AG04450 (cell line): Measurements from ENCODE around the gene VCL. TPM values are rescaled to one million over a fixed set of nuclear protein-coding genes. Genes with fewer than 3 reads are reported as not detected.
"Not testable (repeated sequence)": the region's sequence is repeated elsewhere in the genome, so short reads cannot be mapped to it uniquely, and the experiment has no call there.

ENCODE experiments used
- CTCF ChIA-PET: fragments of 300-600, 350-600 bp; formaldehyde crosslinking; extraction: SDS; loops from one replicate; lab custom pipeline; 2022; ENCODE audit warnings: antibody characterized with exemption, inconsistent platforms; lab: Charles Lee
- POLR2A ChIA-PET: fragments of 350-600 bp; formaldehyde crosslinking; extraction: SDS; loops from one replicate; lab custom pipeline; 2021; ENCODE audit warnings: antibody characterized with exemption, inconsistent platforms; lab: Yijun Ruan, JAX
- DNase-seq: peaks from one replicate; pipeline ENCODE4 v3.0.0-alpha.2; 2011; ENCODE audit warnings: low read depth, low spot score
- H3K27ac ChIP-seq: one replicate; pipeline ENCODE4 v1.5.1; 2012; ENCODE audit warnings: low read depth, low read length, control low read depth
- H3K27me3 ChIP-seq: one replicate; pipeline ENCODE4 v1.6.0; 2012; ENCODE audit warnings: low read length; ENCODE audit not compliant: control insufficient read depth, insufficient read depth
- H3K4me3 ChIP-seq: 2 replicates; pipeline ENCODE4 v1.5.1; 2011; ENCODE audit warnings: mild to moderate bottlenecking, low read depth, low read length, control low read depth
- H3K9me3 ChIP-seq: 2 replicates; pipeline ENCODE4 v1.5.1; 2012; ENCODE audit warnings: low read length; ENCODE audit not compliant: control insufficient read depth, insufficient read depth
- polyA plus RNA-seq: library from polyadenylated mRNA; depleted of rRNA; stranded (reverse); fragments of >200 nt; gene quantifications from 2 replicates; pipeline ENCODE4 v1.2.3, GENCODE V29; 2011
- TF ChIP-seq, protein P1 (sequence below): IDR thresholded peaks from 2 replicates; pipeline ENCODE4 v1.5.1; 2011; ENCODE audit warnings: low read depth, low read length, control low read depth, inconsistent platforms

Gene VCL
- polyA plus RNA-seq, 1 experiment = 313 TPM

DNA sequence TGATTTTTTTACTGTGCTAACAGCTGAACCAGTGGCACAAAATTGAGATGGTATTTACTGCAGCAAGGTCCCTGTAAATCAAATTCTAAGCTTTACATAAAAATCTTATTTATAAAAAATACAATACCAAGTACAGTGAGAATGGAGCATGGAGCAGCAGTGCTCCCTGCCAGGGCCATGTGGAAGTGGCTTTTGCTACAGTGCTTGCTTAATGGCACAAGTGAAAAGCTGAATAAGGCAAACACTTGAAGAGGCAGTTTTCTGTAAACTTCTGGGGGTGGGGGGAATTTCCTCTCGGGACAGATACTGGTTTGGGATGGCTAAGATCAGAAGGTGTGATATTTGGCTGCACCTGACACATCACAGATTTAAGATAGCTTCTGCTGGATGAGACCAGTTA lies 125.2 kb downstream of the VCL start:
- H3K27ac ChIP-seq = no peak overlapping the region
- POLR2A ChIA-PET = no interaction called here
- no peak for DNase-seq

DNA sequence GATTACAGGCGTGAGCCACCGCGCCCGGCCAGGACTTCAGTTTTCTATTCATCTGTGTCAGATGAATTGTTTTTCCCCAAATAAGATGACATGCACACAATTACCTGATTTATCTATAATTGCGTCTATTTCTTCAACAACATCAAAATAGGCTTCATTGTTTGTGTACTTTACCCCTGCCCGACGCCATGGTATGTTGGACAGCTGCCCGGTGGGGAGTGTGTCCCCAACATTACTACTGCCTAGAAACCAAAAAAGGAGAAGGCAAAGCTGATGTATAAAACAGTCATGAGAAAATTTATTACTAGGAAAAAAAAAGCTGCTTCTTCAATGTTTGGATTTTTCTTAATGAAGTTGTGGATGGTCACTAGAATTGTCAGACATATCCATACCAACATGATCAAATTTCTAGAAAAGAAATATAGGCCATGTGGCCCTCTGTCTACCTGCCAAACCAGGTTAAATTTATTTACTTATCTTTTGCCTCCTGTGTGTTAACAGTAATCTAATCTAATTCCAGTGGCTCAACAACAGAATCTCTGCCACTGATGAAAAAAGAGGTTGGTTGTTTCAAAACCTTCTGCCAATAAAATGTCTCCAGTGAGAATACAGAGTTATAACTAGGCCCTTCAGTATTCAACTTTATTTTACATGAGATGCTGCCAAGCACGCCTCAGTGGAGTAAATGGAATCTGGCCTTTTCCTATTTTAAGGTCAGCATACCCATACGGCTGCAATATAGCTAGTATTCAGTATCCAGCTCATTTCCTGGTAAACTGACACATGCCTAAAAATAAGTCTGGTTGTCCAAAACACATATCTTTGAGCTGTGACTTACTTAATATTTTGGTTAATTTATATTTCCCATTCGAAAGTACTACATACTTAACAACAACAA lies 136.3 kb downstream of the VCL start:
- H3K9me3 ChIP-seq = no peaks in the 10 kb centered on the region
- H3K27me3 ChIP-seq = no peaks in the 10 kb centered on the region
- DNase-seq = no peak
- ChIA-PET POLR2A (no interaction called here), CTCF (interaction anchor here (1.0 to 2.3 kb wide), 3 partner anchors 79 to 194 kb away, joined by 3 to 7 read pairs (median 6); no protein-coding TSS in a partner anchor)
- H3K4me3 ChIP-seq = no peak overlapping the region
- TF ChIP-seq, protein P1, sequence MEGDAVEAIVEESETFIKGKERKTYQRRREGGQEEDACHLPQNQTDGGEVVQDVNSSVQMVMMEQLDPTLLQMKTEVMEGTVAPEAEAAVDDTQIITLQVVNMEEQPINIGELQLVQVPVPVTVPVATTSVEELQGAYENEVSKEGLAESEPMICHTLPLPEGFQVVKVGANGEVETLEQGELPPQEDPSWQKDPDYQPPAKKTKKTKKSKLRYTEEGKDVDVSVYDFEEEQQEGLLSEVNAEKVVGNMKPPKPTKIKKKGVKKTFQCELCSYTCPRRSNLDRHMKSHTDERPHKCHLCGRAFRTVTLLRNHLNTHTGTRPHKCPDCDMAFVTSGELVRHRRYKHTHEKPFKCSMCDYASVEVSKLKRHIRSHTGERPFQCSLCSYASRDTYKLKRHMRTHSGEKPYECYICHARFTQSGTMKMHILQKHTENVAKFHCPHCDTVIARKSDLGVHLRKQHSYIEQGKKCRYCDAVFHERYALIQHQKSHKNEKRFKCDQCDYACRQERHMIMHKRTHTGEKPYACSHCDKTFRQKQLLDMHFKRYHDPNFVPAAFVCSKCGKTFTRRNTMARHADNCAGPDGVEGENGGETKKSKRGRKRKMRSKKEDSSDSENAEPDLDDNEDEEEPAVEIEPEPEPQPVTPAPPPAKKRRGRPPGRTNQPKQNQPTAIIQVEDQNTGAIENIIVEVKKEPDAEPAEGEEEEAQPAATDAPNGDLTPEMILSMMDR = no peak
- H3K27ac ChIP-seq = no peak overlapping the region

More for the DNA sequence above, 125.2 kb downstream of the VCL start:
- H3K9me3 ChIP-seq = no peaks in the 10 kb centered on the region
- H3K27me3 ChIP-seq = no peaks in the 10 kb centered on the region
- H3K4me3 ChIP-seq = no peak overlapping the region
- CTCF ChIA-PET = interaction anchor here (0.7 to 1.5 kb wide), 6 partner anchors 15 to 237 kb away, joined by 3 to 5 read pairs (median 4); no protein-coding TSS in a partner anchor
- TF ChIP-seq, protein P1 = no peak

DNA sequence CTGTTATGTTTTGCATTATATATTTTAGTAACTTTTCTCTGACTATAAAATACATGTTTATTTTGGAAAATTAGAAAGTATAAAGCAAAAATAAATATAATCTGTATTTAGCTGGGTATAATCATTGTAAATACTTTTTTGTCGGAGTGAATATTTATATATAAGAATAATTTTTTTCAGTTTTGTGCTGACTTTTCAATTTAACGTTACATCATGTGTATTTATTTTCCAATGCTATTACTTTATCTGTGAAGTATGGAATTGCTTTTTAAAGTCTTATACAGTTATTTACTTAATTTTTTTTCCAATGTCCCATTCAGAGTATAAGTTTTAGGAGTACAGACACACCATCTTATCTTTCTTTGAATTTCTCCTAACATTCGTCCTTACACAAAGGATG lies 137.5 kb downstream of the VCL start:
- H3K27ac ChIP-seq = no peak overlapping the region
- ChIA-PET CTCF (interaction anchor here (1.0 to 2.3 kb wide), 3 partner anchors 78 to 195 kb away, joined by 3 to 7 read pairs (median 6); no protein-coding TSS in a partner anchor), POLR2A (no interaction called here)
- no peak overlapping the region for H3K4me3 ChIP-seq
- H3K27me3 ChIP-seq = no peaks in the 10 kb centered on the region
- TF ChIP-seq, protein P1 = no peak
- H3K9me3 ChIP-seq = no peaks in the 10 kb centered on the region; the same call in 1 of the 2 replicates
- no peak for DNase-seq

DNA sequence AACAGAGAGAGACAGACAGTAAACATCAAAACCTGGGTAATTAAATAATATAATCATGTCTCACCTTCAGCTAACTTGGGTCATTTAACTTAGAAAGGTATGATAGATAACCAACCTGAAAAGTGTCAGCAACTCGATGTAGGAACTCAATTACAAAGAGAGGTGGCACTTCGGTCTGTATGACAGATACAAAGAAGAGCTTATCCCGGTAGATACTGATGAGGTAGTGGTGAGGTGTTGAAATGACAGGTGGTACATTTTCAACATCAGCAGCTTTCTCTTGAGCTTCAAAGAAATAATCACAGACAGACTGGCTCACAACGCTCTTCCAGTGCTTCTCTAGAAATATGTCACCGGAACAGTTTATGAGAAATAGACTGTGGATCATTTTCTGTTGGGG lies 140.1 kb downstream of the VCL start:
- ChIA-PET POLR2A (no interaction called here), CTCF (interaction anchor here (0.6 to 1.7 kb wide), 3 partner anchors 14 to 76 kb away, joined by 3 to 5 read pairs (median 5); no protein-coding TSS in a partner anchor)
- Histone ChIP-seq H3K9me3 (no peaks in the 10 kb centered on the region; the same call in 1 of the 2 replicates), H3K27me3 (no peaks in the 10 kb centered on the region), H3K4me3 (no peak overlapping the region), H3K27ac (no peak overlapping the region)
- TF ChIP-seq, protein P1 = no peak
- no peak for DNase-seq

DNA sequence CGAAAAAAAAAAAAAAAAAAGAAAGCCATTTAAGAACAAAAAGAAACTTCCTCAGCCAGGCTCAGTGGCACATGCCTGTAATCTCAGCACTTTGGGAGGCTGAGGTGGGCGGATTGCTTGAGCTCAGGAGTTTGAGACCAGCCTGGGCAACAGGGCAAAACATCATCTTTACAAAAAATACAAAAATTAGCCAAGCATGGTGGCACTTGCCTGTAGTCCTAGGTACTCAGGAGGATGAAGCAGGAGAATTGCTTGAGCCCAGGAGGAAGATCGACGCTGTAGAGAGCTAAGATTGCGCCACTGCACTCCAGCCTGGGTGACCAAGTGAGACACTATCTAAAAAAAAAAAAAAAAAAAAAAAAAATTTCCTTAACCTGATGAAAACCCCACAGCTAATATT lies 140.7 kb downstream of the VCL start:
- not testable (repeated sequence) for H3K27ac ChIP-seq, H3K9me3 ChIP-seq, H3K27me3 ChIP-seq, H3K4me3 ChIP-seq, DNase-seq
- POLR2A ChIA-PET = interaction anchor here (0.7 kb wide), 1 partner anchor 39 kb away, joined by 6 read pairs; no protein-coding TSS in a partner anchor
- CTCF ChIA-PET = interaction anchor here (0.6 to 1.7 kb wide), 5 partner anchors 10 to 95 kb away, joined by 3 to 7 read pairs (median 4); no protein-coding TSS in a partner anchor
